IPS-20b (cell line): ENCODE results near the gene NT5DC3.

ENCODE experiments used
- H3K27ac ChIP-seq: one replicate; pipeline ENCODE4 v1.5.1; 2013; ENCODE audit warnings: low read length
- H3K27me3 ChIP-seq: 2 replicates; pipeline ENCODE4 v1.6.1; 2013; ENCODE audit warnings: mild to moderate bottlenecking, low read length, inconsistent platforms; ENCODE audit not compliant: insufficient read depth
- H3K36me3 ChIP-seq: 2 replicates; pipeline ENCODE4 v1.6.1; 2013; ENCODE audit warnings: low read depth, mild to moderate bottlenecking, inconsistent platforms, low read length, moderate library complexity; ENCODE audit not compliant: insufficient read depth
- H3K4me1 ChIP-seq: 2 replicates; pipeline ENCODE4 v1.6.1; 2013; ENCODE audit warnings: mild to moderate bottlenecking, control low read depth, inconsistent platforms, low read length, moderate library complexity; ENCODE audit not compliant: insufficient read depth
- H3K4me3 ChIP-seq: 2 replicates; pipeline ENCODE4 v1.5.1; 2013; ENCODE audit warnings: mild to moderate bottlenecking, low read length, inconsistent platforms
- H3K9ac ChIP-seq: 2 replicates; pipeline ENCODE4 v1.6.1; 2013; ENCODE audit warnings: low read depth, mild to moderate bottlenecking, inconsistent platforms, low read length, moderate library complexity
- H3K9me3 ChIP-seq: 2 replicates; pipeline ENCODE4 v1.6.1; 2013; ENCODE audit warnings: mild to moderate bottlenecking, low read depth, low read length, inconsistent platforms; ENCODE audit not compliant: insufficient read depth

NT5DC3 gene

GRCh38 chr12:103771466-103771865, 69.6 kb downstream of the NT5DC3 start:
- no peak overlapping the region for H3K27ac ChIP-seq
- no peaks in the 10 kb centered on the region for H3K27me3 ChIP-seq
- H3K9me3 ChIP-seq: no peaks in the 10 kb centered on the region
- H3K4me3 ChIP-seq: no peak overlapping the region
- H3K9ac ChIP-seq: no peak overlapping the region
- peaks cover 9% of the 10 kb centered on the region; the same call in 1 of the 2 replicates for H3K4me1 ChIP-seq
- peaks cover 22% of the 10 kb centered on the region for H3K36me3 ChIP-seq

GRCh38 chr12:103769240-103769945, 71.6 kb downstream of the NT5DC3 start:
- Histone ChIP-seq H3K27me3 (no peaks in the 10 kb centered on the region), H3K4me3 (no peak overlapping the region), H3K27ac (peak overlapping the region; percentile 25), H3K4me1 (peaks cover 9% of the 10 kb centered on the region; the same call in 1 of the 2 replicates), H3K9me3 (no peaks in the 10 kb centered on the region), H3K36me3 (peaks cover 15% of the 10 kb centered on the region; the same call in 1 of the 2 replicates), H3K9ac (no peak overlapping the region)

GRCh38 chr12:103768467-103769123, 72.4 kb downstream of the NT5DC3 start:
- Histone ChIP-seq H3K27me3 (no peaks in the 10 kb centered on the region), H3K27ac (peak overlapping the region; percentile 25), H3K4me1 (peaks cover 9% of the 10 kb centered on the region; the same call in 1 of the 2 replicates), H3K9me3 (no peaks in the 10 kb centered on the region), H3K4me3 (no peak overlapping the region), H3K9ac (no peak overlapping the region), H3K36me3 (peaks cover 16% of the 10 kb centered on the region; the same call in 1 of the 2 replicates)

GRCh38 chr12:103766028-103766427, 75.0 kb downstream of the NT5DC3 start:
- no peak overlapping the region for H3K4me3 ChIP-seq
- no peaks in the 10 kb centered on the region for H3K9me3 ChIP-seq
- H3K9ac ChIP-seq: no peak overlapping the region
- H3K36me3 ChIP-seq: peaks cover 20% of the 10 kb centered on the region; the same call in 1 of the 2 replicates
- no peaks in the 10 kb centered on the region for H3K27me3 ChIP-seq
- H3K27ac ChIP-seq: no peak overlapping the region
- peaks cover 9% of the 10 kb centered on the region; the same call in 1 of the 2 replicates for H3K4me1 ChIP-seq

- Histone ChIP-seq H3K9ac (no peak overlapping the region), H3K27me3 (no peaks in the 10 kb centered on the region), H3K9me3 (no peaks in the 10 kb centered on the region), H3K36me3 (peaks cover 18% of the 10 kb centered on the region; the same call in 1 of the 2 replicates), H3K4me1 (peaks cover 9% of the 10 kb centered on the region; the same call in 1 of the 2 replicates), H3K4me3 (no peak overlapping the region), H3K27ac (no peak overlapping the region)
Observed at GRCh38 chr12:103765322-103765721, 75.7 kb downstream of the NT5DC3 start.

GRCh38 chr12:103762473-103762872, 78.6 kb downstream of the NT5DC3 start:
- no peaks in the 10 kb centered on the region for H3K4me1 ChIP-seq
- no peak overlapping the region for H3K4me3 ChIP-seq
- no peaks in the 10 kb centered on the region for H3K9me3 ChIP-seq
- H3K27ac ChIP-seq: no peak overlapping the region
- no peaks in the 10 kb centered on the region for H3K27me3 ChIP-seq
- no peak overlapping the region for H3K9ac ChIP-seq
- peaks cover 18% of the 10 kb centered on the region; the same call in 1 of the 2 replicates for H3K36me3 ChIP-seq

- no peak overlapping the region for H3K27ac ChIP-seq
- H3K27me3 ChIP-seq: no peaks in the 10 kb centered on the region
- no peaks in the 10 kb centered on the region for H3K9me3 ChIP-seq
- no peaks in the 10 kb centered on the region for H3K4me1 ChIP-seq
- H3K9ac ChIP-seq: no peak overlapping the region
- no peak overlapping the region for H3K4me3 ChIP-seq
- peaks cover 7% of the 10 kb centered on the region; the same call in 1 of the 2 replicates for H3K36me3 ChIP-seq
Observed at GRCh38 chr12:103758310-103759089, 82.5 kb downstream of the NT5DC3 start.

GRCh38 chr12:103757248-103757647, 83.8 kb downstream of the NT5DC3 start:
- no peak overlapping the region for H3K9ac ChIP-seq
- no peak overlapping the region for H3K4me3 ChIP-seq
- no peak overlapping the region for H3K27ac ChIP-seq
- H3K9me3 ChIP-seq: no peaks in the 10 kb centered on the region
- H3K4me1 ChIP-seq: no peaks in the 10 kb centered on the region
- H3K36me3 ChIP-seq: no peaks in the 10 kb centered on the region
- no peaks in the 10 kb centered on the region for H3K27me3 ChIP-seq

- no peaks in the 10 kb centered on the region for H3K36me3 ChIP-seq
- no peaks in the 10 kb centered on the region for H3K27me3 ChIP-seq
- H3K4me3 ChIP-seq: no peak overlapping the region
- H3K9ac ChIP-seq: no peak overlapping the region
- H3K27ac ChIP-seq: no peak overlapping the region
- no peaks in the 10 kb centered on the region for H3K9me3 ChIP-seq
- no peaks in the 10 kb centered on the region for H3K4me1 ChIP-seq
Observed at GRCh38 chr12:103756443-103756842, 84.6 kb downstream of the NT5DC3 start.

GRCh38 chr12:103755425-103755824, 85.6 kb downstream of the NT5DC3 start:
- Histone ChIP-seq H3K36me3 (no peaks in the 10 kb centered on the region), H3K27me3 (no peaks in the 10 kb centered on the region), H3K4me3 (no peak overlapping the region), H3K4me1 (no peaks in the 10 kb centered on the region), H3K9ac (no peak overlapping the region), H3K27ac (no peak overlapping the region), H3K9me3 (no peaks in the 10 kb centered on the region)

GRCh38 chr12:103751600-103751999, 89.4 kb downstream of the NT5DC3 start:
- H3K4me1 ChIP-seq: no peaks in the 10 kb centered on the region
- no peaks in the 10 kb centered on the region for H3K36me3 ChIP-seq
- H3K4me3 ChIP-seq: no peak overlapping the region
- H3K27me3 ChIP-seq: no peaks in the 10 kb centered on the region
- no peaks in the 10 kb centered on the region for H3K9me3 ChIP-seq
- no peak overlapping the region for H3K9ac ChIP-seq
- no peak overlapping the region for H3K27ac ChIP-seq
